ENCODE data around the gene RABL2B. TPM values are rescaled to one million over a fixed set of nuclear protein-coding genes. Genes with fewer than 3 reads are reported as not detected.
A peak's percentile ranks its signal among the peaks of the same experiment; 100 is the strongest.
"Not testable (repeated sequence)": the region's sequence is repeated elsewhere in the genome, so short reads cannot be mapped to it uniquely, and the experiment has no call there.

Gene RABL2B
- total RNA-seq (2021; ENCODE audit: unreplicated experiment) (27.7 TPM), Bru-seq, nascent RNA (percentile 68 among the genes with signal in this experiment), BruChase-seq, experiment 1, labeled RNA remaining after a 2-hour chase (percentile 78 among the genes with signal in this experiment), BruChase-seq, experiment 2, labeled RNA remaining after a 6-hour chase (percentile 79 among the genes with signal in this experiment)
- 31.3 TPM for polyA plus RNA-seq (2012; ENCODE audit: insufficient read length)
- long read RNA-seq, transcript RABL2B-201 (9 exons, 2,140 nt) = major isoform, 7 of 42 reads
- long read RNA-seq, partial matches to known transcripts = 15 of 42 reads
- long read RNA-seq, other reads (novel, unspliced or antisense) = 18 of 42 reads

DNA sequence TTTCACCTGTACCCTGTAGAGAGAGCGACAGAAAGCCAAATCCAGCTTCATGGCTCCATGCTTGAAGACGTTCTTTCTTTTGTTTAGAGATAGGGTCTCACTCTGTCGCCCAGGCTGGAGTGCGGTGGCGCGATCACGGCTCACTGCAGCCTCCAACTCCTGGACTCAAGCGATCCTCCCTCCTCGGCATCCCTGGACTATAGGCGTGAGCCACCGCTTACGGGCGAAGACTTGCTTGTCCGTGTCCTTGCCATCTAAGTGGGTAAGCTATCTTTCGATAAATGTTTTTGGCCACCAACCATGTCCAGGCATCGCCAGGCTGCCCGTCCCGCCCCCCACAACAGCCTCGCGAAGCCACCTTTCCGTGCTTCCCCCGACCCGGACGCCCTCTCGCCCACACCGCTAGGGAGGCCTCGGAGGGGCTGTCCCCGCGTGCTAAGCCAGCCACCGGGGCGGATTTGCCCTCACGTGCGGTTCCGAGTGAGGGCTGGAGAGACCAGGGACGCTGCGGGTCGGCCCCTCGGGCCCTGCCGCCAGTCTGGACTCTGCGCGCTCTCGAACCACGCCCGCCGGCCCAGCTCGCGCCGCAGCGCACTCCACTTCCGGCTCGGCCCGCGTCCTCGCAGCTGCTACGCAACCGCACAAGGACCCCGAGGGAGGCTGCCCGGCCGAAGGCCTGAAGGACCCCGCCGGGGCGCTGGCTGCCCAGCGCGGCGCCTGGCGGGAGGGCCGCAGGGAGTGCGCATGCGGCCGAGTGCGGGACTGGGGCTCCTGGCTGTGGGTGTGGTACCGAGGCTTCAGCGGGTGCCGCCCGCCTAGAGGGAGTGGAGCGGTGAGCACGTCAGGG lies at the start of gene RABL2B:
Gene RABL2B (minus strand): TSS at position 604 of the 847 bp plus-strand sequence. CDS start 1,342 bp downstream, outside the sequence.
- DNase-seq (ENCODE audit: low read depth, low spot score) (peak; percentile 15), ATAC-seq (peak; percentile 99)
- BruUV-seq (replicated peaks); H3K4me1 ChIP-seq (ENCODE audit: control insufficient read depth, insufficient read depth, low read length); in situ Hi-C loops (cut with HindIII; ENCODE audit: low pct_unique_long_range_greater_than_20kb, low sequenced_read_pairs); POLR2A ChIA-PET; H3K36me3 ChIP-seq (ENCODE audit: control insufficient read depth, insufficient read depth, low read length); H3K27ac ChIP-seq (ENCODE audit: low read length); H3K27me3 ChIP-seq (ENCODE audit: control insufficient read depth, insufficient read depth, low read length); CTCF ChIA-PET; H3K9me3 ChIP-seq (ENCODE audit: control insufficient read depth, insufficient read depth, low read depth, low read length); intact Hi-C loops (cut with micrococcal nuclease; ENCODE audit: unreplicated experiment): not testable (repeated sequence)
- peak; percentile 81; the same call in 1 of the 2 replicates for TF ChIP-seq SIN3A (IDR thresholded peaks at IDR 0.05; ENCODE audit: borderline replicate concordance, insufficient read depth, low read depth, low read length)
- H3K4me3 ChIP-seq (ENCODE audit: low read depth in 2 of 2, low read length in 2 of 2) = peak within 1 kb of the TSS; percentile 43 to 57

DNA sequence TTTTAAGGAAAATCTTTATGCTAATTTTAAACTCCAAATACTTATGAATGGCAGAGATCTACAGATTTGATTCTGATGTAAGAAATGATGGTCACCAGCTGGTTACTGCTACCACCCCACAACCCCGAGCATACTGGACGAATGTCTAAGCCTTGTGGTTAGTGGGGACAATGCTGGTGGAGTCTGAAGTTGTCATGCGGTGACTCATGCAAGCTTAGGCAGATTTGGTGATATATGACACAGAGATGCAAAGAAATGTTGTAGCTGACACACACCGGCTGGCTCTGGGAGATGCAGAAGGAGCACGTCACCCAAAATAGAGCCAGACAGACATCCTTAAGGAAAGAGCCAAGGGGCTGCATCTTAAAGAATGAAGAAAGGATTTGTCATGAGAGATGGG lies 3.5 kb upstream of the RABL2B start:
- H3K4me1 ChIP-seq (ENCODE audit: control insufficient read depth, insufficient read depth, low read length); intact Hi-C loops (cut with micrococcal nuclease; ENCODE audit: unreplicated experiment); H3K4me3 ChIP-seq (ENCODE audit: low read depth in 2 of 2, low read length in 2 of 2); CTCF ChIA-PET; DNase-seq (ENCODE audit: low read depth, low spot score); H3K9me3 ChIP-seq (ENCODE audit: control insufficient read depth, insufficient read depth, low read depth, low read length); ATAC-seq; in situ Hi-C loops (cut with HindIII; ENCODE audit: low pct_unique_long_range_greater_than_20kb, low sequenced_read_pairs); H3K27me3 ChIP-seq (ENCODE audit: control insufficient read depth, insufficient read depth, low read length); POLR2A ChIA-PET; H3K36me3 ChIP-seq (ENCODE audit: control insufficient read depth, insufficient read depth, low read length); H3K27ac ChIP-seq (ENCODE audit: low read length): not testable (repeated sequence)
- TSS peak; percentile 75 for BruUV-seq (replicated peaks)

DNA sequence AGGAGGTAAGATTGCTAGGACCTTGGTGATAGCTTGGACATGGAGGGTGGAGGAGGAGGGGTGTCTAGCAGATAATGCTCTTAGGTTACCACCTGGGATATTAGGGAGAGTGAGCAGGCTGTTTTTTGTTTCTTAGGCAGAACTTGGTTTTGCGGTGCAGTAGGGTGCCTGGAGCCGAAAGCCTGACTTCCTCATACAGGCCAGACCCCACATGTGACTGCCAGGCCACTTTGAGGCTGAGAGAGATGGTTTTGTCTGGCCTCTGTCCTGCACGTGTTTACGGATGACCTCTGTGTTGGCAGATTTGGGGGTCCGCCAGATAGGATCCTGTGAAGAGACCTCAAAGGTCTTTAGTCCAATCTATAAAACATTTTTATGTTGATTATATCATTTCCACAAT lies 1.9 kb upstream of the RABL2B start:
- intact Hi-C loops (cut with micrococcal nuclease; ENCODE audit: unreplicated experiment); ATAC-seq; BruUV-seq (replicated peaks); H3K4me3 ChIP-seq (ENCODE audit: low read depth in 2 of 2, low read length in 2 of 2); H3K27ac ChIP-seq (ENCODE audit: low read length); H3K27me3 ChIP-seq (ENCODE audit: control insufficient read depth, insufficient read depth, low read length); H3K4me1 ChIP-seq (ENCODE audit: control insufficient read depth, insufficient read depth, low read length); H3K36me3 ChIP-seq (ENCODE audit: control insufficient read depth, insufficient read depth, low read length); DNase-seq (ENCODE audit: low read depth, low spot score); POLR2A ChIA-PET; H3K9me3 ChIP-seq (ENCODE audit: control insufficient read depth, insufficient read depth, low read depth, low read length); in situ Hi-C loops (cut with HindIII; ENCODE audit: low pct_unique_long_range_greater_than_20kb, low sequenced_read_pairs); CTCF ChIA-PET: not testable (repeated sequence)

DNA sequence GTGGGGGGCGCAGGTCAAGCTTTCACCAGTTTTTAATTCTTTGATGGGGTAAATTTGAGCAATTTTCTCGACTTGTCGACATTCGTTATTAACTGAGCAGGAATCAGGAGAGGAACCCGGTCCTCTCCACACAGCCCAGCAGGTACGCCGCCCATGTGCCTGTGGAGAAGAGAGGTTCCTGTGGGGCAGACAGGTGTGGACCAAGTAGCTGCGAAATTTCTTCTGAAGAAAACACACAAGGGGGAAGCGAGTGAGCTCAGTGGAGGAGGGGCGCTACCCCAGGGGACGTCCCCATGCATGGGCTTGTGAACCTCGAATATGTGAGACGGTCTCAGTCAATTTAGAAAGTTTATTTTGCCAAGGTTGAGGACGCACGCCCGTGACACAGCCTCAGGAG lies 442 bp upstream of the RABL2B start:
- DNase-seq (ENCODE audit: low read depth, low spot score); CTCF ChIA-PET; in situ Hi-C loops (cut with HindIII; ENCODE audit: low pct_unique_long_range_greater_than_20kb, low sequenced_read_pairs); intact Hi-C loops (cut with micrococcal nuclease; ENCODE audit: unreplicated experiment); H3K36me3 ChIP-seq (ENCODE audit: control insufficient read depth, insufficient read depth, low read length); H3K9me3 ChIP-seq (ENCODE audit: control insufficient read depth, insufficient read depth, low read depth, low read length); H3K27me3 ChIP-seq (ENCODE audit: control insufficient read depth, insufficient read depth, low read length); H3K4me1 ChIP-seq (ENCODE audit: control insufficient read depth, insufficient read depth, low read length); H3K27ac ChIP-seq (ENCODE audit: low read length); POLR2A ChIA-PET: not testable (repeated sequence)
- TSS peak; percentile 90 for BruUV-seq (replicated peaks)
- peak; percentile 57 for ATAC-seq
- H3K4me3 ChIP-seq (ENCODE audit: low read depth in 2 of 2, low read length in 2 of 2) = peak overlapping the region; percentile 43 to 53

DNA sequence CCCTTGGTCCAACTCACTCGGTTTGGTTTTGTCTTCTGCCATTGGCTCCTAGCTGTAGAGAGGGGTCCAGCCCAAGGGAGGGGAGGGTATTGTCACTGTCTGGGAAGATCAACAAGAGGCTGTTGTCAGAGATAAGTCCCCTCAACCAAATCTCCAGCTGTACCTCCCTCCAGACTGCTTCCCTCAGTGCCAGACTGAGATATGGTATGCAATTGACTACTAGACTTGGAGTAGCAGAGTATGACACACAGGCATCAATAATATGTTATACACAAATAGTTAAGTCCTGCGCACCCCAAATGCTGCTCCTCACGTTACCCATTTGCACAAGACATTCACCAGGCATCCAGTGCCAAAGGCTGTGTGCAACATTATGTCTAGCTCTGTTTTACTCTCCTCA lies 1.2 kb downstream of the RABL2B start:
- H3K27me3 ChIP-seq (ENCODE audit: control insufficient read depth, insufficient read depth, low read length); H3K36me3 ChIP-seq (ENCODE audit: control insufficient read depth, insufficient read depth, low read length); ATAC-seq; H3K4me3 ChIP-seq (ENCODE audit: low read depth in 2 of 2, low read length in 2 of 2); H3K27ac ChIP-seq (ENCODE audit: low read length); intact Hi-C loops (cut with micrococcal nuclease; ENCODE audit: unreplicated experiment); BruUV-seq (replicated peaks); CTCF ChIA-PET; in situ Hi-C loops (cut with HindIII; ENCODE audit: low pct_unique_long_range_greater_than_20kb, low sequenced_read_pairs); POLR2A ChIA-PET; DNase-seq (ENCODE audit: low read depth, low spot score); H3K4me1 ChIP-seq (ENCODE audit: control insufficient read depth, insufficient read depth, low read length); H3K9me3 ChIP-seq (ENCODE audit: control insufficient read depth, insufficient read depth, low read depth, low read length): not testable (repeated sequence)

DNA sequence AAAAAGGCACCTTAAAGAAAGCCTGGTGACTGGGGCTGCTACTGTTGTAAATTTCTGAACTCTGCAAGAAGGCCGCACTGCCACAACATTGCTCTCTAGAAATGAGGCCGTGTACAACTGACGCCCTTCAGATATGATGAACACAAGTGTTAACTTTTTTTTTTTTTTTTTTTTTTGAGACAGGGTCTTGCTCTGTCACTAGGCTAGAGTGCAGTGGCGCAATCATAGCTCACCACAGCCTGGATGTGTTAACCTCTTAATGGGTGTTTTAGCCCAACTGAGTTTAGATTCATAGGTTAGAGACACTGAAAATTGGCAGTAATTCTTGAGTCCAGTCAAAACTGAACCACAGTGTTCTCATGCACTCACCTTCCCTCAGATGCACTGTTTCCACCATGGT lies 3.2 kb downstream of the RABL2B start:
- H3K4me1 ChIP-seq (ENCODE audit: control insufficient read depth, insufficient read depth, low read length); H3K27ac ChIP-seq (ENCODE audit: low read length); H3K4me3 ChIP-seq (ENCODE audit: low read depth in 2 of 2, low read length in 2 of 2); H3K36me3 ChIP-seq (ENCODE audit: control insufficient read depth, insufficient read depth, low read length); intact Hi-C loops (cut with micrococcal nuclease; ENCODE audit: unreplicated experiment); POLR2A ChIA-PET; H3K9me3 ChIP-seq (ENCODE audit: control insufficient read depth, insufficient read depth, low read depth, low read length); BruUV-seq (replicated peaks); H3K27me3 ChIP-seq (ENCODE audit: control insufficient read depth, insufficient read depth, low read length); in situ Hi-C loops (cut with HindIII; ENCODE audit: low pct_unique_long_range_greater_than_20kb, low sequenced_read_pairs); DNase-seq (ENCODE audit: low read depth, low spot score); ATAC-seq: not testable (repeated sequence)
- CTCF ChIA-PET = interaction anchor here (0.6 to 0.7 kb wide), 2 partner anchors 33 to 103 kb away, joined by 3 to 5 read pairs; no protein-coding TSS in a partner anchor

DNA sequence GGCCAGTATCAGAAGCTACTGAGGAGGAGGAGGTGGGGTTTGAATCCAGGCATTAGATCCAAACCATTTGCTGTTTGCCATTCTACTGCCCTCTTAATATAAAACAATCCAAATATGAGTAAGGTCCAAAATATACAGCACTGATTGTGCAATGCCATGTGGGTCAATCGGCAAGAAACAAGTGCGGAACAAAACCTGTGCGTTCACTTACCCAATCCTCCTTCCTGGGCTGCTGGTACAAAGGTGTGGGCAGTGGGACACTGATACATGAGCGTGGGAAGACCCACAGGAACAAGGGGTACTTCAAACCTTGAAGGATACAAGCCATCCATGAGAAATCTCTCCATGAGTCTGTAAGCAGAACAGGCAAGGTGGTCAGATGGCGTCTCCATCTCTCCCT lies 5.8 kb downstream of the RABL2B start:
- in situ Hi-C loops (cut with HindIII; ENCODE audit: low pct_unique_long_range_greater_than_20kb, low sequenced_read_pairs); H3K9me3 ChIP-seq (ENCODE audit: control insufficient read depth, insufficient read depth, low read depth, low read length); H3K36me3 ChIP-seq (ENCODE audit: control insufficient read depth, insufficient read depth, low read length); H3K4me1 ChIP-seq (ENCODE audit: control insufficient read depth, insufficient read depth, low read length); DNase-seq (ENCODE audit: low read depth, low spot score); H3K27me3 ChIP-seq (ENCODE audit: control insufficient read depth, insufficient read depth, low read length); POLR2A ChIA-PET; intact Hi-C loops (cut with micrococcal nuclease; ENCODE audit: unreplicated experiment); H3K4me3 ChIP-seq (ENCODE audit: low read depth in 2 of 2, low read length in 2 of 2); BruUV-seq (replicated peaks); CTCF ChIA-PET; H3K27ac ChIP-seq (ENCODE audit: low read length); ATAC-seq: not testable (repeated sequence)
